ENCODE data around the gene NECTIN4. TPM values are rescaled to one million over a fixed set of nuclear protein-coding genes. Genes with fewer than 3 reads are reported as not detected.
"Not testable (repeated sequence)": the region's sequence is repeated elsewhere in the genome, so short reads cannot be mapped to it uniquely, and the experiment has no call there.

The NECTIN4 gene
- total RNA-seq, 2 donors from 2014 or later = 0.16 TPM; not detected in 1

GRCh38 chr1:161073474-161074121 lies 15.8 kb downstream of the NECTIN4 start:
- ATAC-seq = no peak
- Mint-ChIP-seq H3K9me3 (no peaks in the 10 kb centered on the region), H3K27ac (peak overlapping the region; percentile 62 to 71), H3K36me3 (peaks cover 10 to 12% of the 10 kb centered on the region in 2 donors)
- DNase-seq (ENCODE audit: low spot score in 2 of 2) = no peak

GRCh38 chr1:161072751-161073449 lies 16.5 kb downstream of the NECTIN4 start:
- no peak for ATAC-seq
- Mint-ChIP-seq H3K27ac (peak overlapping the region; percentile 62 to 71), H3K9me3 (no peaks in the 10 kb centered on the region)

GRCh38 chr1:161071886-161072371 lies 17.4 kb downstream of the NECTIN4 start:
- Mint-ChIP-seq H3K27ac (peak overlapping the region; percentile 28 to 65), H3K9me3 (no peaks in the 10 kb centered on the region), H3K36me3 (peaks cover 23 to 28% of the 10 kb centered on the region in 2 donors)
- DNase-seq (ENCODE audit: low spot score in 2 of 2) (peak in 1 of 2 donors; percentile 51), ATAC-seq (no peak)

More at GRCh38 chr1:161072751-161073449, 16.5 kb downstream of the NECTIN4 start:
- DNase-seq (ENCODE audit: low spot score in 2 of 2) = no peak
- H3K36me3 Mint-ChIP-seq = peaks cover 14 to 19% of the 10 kb centered on the region in 2 donors

- DNase-seq (ENCODE audit: low spot score in 2 of 2) (no peak), ATAC-seq (no peak)
- peak overlapping the region in 1 of 2 donors; percentile 97 for H3K27ac Mint-ChIP-seq
- peaks cover 30 to 40% of the 10 kb centered on the region in 2 donors for H3K36me3 Mint-ChIP-seq
- H3K9me3 Mint-ChIP-seq = no peaks in the 10 kb centered on the region
Observed at GRCh38 chr1:161070761-161071160, 18.6 kb downstream of the NECTIN4 start.

DNA sequence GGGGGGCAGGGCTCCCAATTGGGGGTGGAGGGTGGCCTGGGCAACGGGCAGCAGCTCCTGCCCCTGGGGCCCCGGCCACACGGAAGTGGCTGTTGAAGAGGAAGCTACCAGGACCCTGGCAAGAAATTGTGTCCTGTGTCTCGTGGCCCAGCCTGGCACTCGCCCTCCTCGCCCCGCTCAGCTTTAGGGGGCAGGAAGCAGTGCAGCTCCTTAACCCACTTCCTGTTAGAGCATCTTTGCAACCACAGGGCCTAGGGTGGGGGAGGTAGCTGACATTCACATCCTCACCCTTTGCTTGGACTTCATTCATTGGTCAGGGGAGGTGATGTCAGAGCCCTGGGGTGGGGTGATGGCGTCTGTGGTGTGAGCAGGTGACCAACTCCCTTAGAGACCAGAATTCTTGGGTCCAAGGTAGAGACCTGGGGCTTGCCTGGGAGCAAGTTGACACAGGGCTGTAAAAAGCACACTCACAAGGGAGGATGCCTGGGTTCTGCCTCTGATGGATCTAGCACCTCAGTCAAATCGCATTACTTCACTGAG lies 19.6 kb downstream of the NECTIN4 start, which contains the start of gene ARHGAP30:
ARHGAP30 (minus strand) TSS at position 161 of the 540 bp plus-strand sequence. CDS start 267 bp downstream, outside the sequence.
- peak within 1 kb of the TSS; percentile 95 to 97 for H3K27ac Mint-ChIP-seq
- DNase-seq (ENCODE audit: low spot score in 2 of 2) = peak; percentile 78 to 91
- peaks cover 30 to 40% of the 10 kb centered on the region in 2 donors for H3K36me3 Mint-ChIP-seq
- H3K9me3 Mint-ChIP-seq = no peaks in the 10 kb centered on the region
- peak; percentile 82 to 83 for ATAC-seq

GRCh38 chr1:161069241-161069640 lies 20.1 kb downstream of the NECTIN4 start:
- DNase-seq (ENCODE audit: low spot score in 2 of 2) = peak in 1 of 2 donors; percentile 65
- ATAC-seq = peak in 1 of 2 donors; percentile 0
- Mint-ChIP-seq H3K9me3 (no peaks in the 10 kb centered on the region), H3K36me3 (peaks cover 33 to 45% of the 10 kb centered on the region in 2 donors), H3K27ac (peak overlapping the region; percentile 95 to 97)

- Mint-ChIP-seq H3K27ac (peak overlapping the region; percentile 95 to 97), H3K36me3 (peaks cover 38 to 49% of the 10 kb centered on the region in 2 donors), H3K9me3 (no peaks in the 10 kb centered on the region)
- peak; percentile 64 to 81 for ATAC-seq
- peak; percentile 75 to 86 for DNase-seq (ENCODE audit: low spot score in 2 of 2)
Observed at GRCh38 chr1:161068306-161069234, 20.8 kb downstream of the NECTIN4 start.

GRCh38 chr1:161066694-161067093 lies 22.7 kb downstream of the NECTIN4 start:
- Mint-ChIP-seq H3K36me3 (peaks cover 38 to 56% of the 10 kb centered on the region in 2 donors), H3K27ac (peak overlapping the region; percentile 95 to 97), H3K9me3 (no peaks in the 10 kb centered on the region)
- ATAC-seq (peak; percentile 32), DNase-seq (ENCODE audit: low spot score in 2 of 2) (no peak)

DNA sequence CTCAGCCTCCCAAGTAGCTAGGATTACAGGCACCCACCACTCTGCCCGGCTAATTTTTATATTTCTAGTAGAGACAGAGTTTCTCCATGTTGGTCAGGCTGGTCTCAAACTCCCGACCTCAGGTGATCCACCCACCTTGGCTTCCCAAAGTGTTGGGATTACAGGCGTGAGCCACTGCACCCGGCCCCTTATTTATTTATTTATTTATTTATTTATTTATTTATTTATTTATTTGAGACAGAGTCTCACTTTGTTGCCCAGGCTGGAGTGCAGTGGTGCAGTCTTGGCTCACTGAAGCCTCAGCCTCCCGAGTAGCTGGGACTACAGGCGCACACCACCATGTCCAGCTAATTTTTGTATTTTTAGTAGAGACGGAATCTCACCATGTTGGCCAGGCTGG lies 23.7 kb downstream of the NECTIN4 start:
- not testable (repeated sequence) for ATAC-seq, H3K27ac Mint-ChIP-seq

DNA sequence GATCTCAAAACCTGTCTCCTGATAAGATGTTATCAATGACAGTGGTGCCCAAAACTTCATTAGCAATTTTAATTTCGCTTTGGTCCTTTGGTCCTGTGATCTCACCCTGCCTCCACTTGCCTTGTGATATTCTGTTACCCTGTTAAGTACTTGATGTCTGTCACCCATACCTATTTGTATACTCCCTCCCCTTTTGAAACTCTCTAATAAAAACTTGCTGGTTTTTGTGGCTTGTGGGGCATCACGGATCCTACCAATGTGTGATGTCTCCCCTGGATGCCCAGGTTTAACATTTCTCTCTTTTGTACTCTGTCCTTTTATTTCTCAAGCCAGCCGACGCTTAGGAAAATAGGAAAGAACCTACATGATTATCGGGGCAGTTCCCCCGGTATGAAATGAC lies 25.4 kb downstream of the NECTIN4 start:
- DNase-seq (ENCODE audit: low spot score in 2 of 2); H3K9me3 Mint-ChIP-seq; ATAC-seq: not testable (repeated sequence)
- peaks cover 32 to 61% of the 10 kb centered on the region in 2 donors for H3K36me3 Mint-ChIP-seq
- H3K27ac Mint-ChIP-seq = peak overlapping the region in 1 of 2 donors; percentile 69

More for the DNA sequence above, 23.7 kb downstream of the NECTIN4 start:
- not testable (repeated sequence) for DNase-seq (ENCODE audit: low spot score in 2 of 2); H3K9me3 Mint-ChIP-seq
- H3K36me3 Mint-ChIP-seq = peaks cover 38 to 56% of the 10 kb centered on the region in 2 donors

DNA sequence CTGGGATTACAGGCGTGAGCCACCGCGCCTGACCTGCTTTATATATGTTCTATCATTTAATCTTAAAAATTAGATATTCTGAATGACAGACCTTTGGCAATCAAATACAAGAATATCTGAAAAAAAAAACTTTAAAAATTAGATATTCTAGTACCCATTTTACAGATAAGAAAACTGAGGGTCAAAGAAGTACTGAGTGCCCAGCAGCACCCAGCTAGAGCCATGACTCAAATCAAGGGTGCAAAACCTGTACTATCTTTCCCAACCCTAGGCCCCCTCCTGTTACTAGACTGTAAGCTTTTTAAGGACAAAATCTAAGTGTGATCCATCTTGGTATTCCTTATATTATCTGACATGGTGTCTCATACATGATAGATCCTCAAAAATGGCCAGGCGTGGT lies 27.9 kb downstream of the NECTIN4 start:
- DNase-seq (ENCODE audit: low spot score in 2 of 2) (no peak), ATAC-seq (no peak)
- Mint-ChIP-seq H3K27ac (peak overlapping the region in 1 of 2 donors; percentile 77), H3K36me3 (peaks cover 10 to 41% of the 10 kb centered on the region in 2 donors), H3K9me3 (no peaks in the 10 kb centered on the region)

DNA sequence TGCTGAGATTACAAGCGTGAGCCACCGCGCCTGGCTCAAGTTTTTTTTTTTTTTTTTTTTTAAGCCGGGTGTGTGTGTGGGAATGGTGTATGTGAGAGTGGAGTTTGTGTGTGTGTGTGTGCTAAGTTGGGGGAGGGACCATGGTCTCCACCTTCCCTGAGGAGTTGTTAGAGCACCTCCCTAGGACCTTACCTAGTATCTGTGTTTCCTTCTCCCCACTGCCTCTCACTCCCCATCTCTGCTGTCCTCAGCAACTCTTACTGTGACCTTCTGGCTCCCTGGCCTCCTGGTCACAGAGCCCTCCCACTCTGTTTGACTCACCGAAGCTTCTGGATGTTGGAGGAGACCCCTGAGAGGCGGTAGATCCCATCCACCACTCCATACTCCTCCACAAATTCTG lies 30.1 kb downstream of the NECTIN4 start:
- H3K36me3 Mint-ChIP-seq = peaks cover 6 to 36% of the 10 kb centered on the region in 2 donors
- H3K27ac Mint-ChIP-seq = peak overlapping the region in 1 of 2 donors; percentile 81
- ATAC-seq (no peak), DNase-seq (ENCODE audit: low spot score in 2 of 2) (no peak)
- no peaks in the 10 kb centered on the region for H3K9me3 Mint-ChIP-seq

- peaks cover 0 to 45% of the 10 kb centered on the region in 2 donors for H3K36me3 Mint-ChIP-seq
Observed at GRCh38 chr1:161054805-161055204, 34.6 kb downstream of the NECTIN4 start.

GRCh38 chr1:161054232-161054631 lies 35.1 kb downstream of the NECTIN4 start:
- H3K9me3 Mint-ChIP-seq = no peaks in the 10 kb centered on the region
- no peak for ATAC-seq
- peaks cover 0 to 45% of the 10 kb centered on the region in 2 donors for H3K36me3 Mint-ChIP-seq
- no peak for DNase-seq (ENCODE audit: low spot score in 2 of 2)
- H3K27ac Mint-ChIP-seq = no peak overlapping the region

More at GRCh38 chr1:161054805-161055204, 34.6 kb downstream of the NECTIN4 start:
- ATAC-seq = no peak
- Mint-ChIP-seq H3K9me3 (no peaks in the 10 kb centered on the region), H3K27ac (no peak overlapping the region)
- DNase-seq (ENCODE audit: low spot score in 2 of 2) = no peak

GRCh38 chr1:161052899-161053298 lies 36.5 kb downstream of the NECTIN4 start:
- peak in 1 of 2 donors; percentile 33 for ATAC-seq
- Mint-ChIP-seq H3K9me3 (no peaks in the 10 kb centered on the region), H3K36me3 (peaks cover 0 to 51% of the 10 kb centered on the region in 2 donors), H3K27ac (peak overlapping the region; percentile 22 to 62)
- DNase-seq (ENCODE audit: low spot score in 2 of 2) = no peak

DNA sequence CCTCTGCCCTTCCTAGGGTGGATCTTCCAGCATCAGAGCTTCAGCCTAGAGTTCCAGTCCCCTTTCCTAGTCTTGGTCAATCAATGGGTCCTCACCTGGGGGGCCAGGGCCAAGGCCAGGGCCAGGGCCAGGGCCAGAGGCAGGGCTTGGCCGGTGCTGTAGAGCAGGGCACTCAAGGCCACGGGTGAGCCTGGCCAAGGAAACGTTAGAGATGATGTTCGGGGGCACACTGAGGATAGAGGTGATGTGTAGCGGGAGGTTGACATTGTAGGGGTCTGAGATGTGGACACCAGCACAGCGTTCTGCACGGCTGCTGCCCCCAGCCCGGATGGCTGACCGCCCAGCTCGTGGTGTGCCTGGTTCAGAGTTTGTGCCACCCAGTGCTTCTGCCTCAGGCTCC lies 38.1 kb downstream of the NECTIN4 start:
- peak overlapping the region in 1 of 2 donors; percentile 73 for H3K27ac Mint-ChIP-seq
- ATAC-seq = no peak
- no peak for DNase-seq (ENCODE audit: low spot score in 2 of 2)
- H3K9me3 Mint-ChIP-seq = no peaks in the 10 kb centered on the region
- peaks cover 6 to 53% of the 10 kb centered on the region in 2 donors for H3K36me3 Mint-ChIP-seq
